Ishikawa (cell line): ENCODE data around the gene NAV2.

ENCODE experiments used
- CEBPB ChIP-seq: IDR thresholded peaks from 2 replicates; pipeline ENCODE4 v1.6.1; 2012
- CREB1 ChIP-seq: IDR thresholded peaks from 2 replicates; pipeline ENCODE4 v1.6.1; 2012; ENCODE audit warnings: low read depth
- EGR1 ChIP-seq: IDR thresholded peaks from 2 replicates; pipeline ENCODE4 v1.6.1; 2012
- EP300 ChIP-seq: IDR thresholded peaks from 2 replicates; pipeline ENCODE4 v1.6.1; 2012; ENCODE audit warnings: borderline replicate concordance
- FOXM1 ChIP-seq: IDR thresholded peaks from 2 replicates; pipeline ENCODE4 v1.6.1; 2012; ENCODE audit warnings: low read depth, borderline replicate concordance
- NFIC ChIP-seq: IDR thresholded peaks from 2 replicates; pipeline ENCODE4 v1.6.1; 2012
- RAD21 ChIP-seq: IDR thresholded peaks from 2 replicates; pipeline ENCODE4 v1.6.1; 2012; ENCODE audit warnings: low read depth
- TAF1 ChIP-seq: IDR thresholded peaks from 2 replicates; pipeline ENCODE4 v1.6.1; 2012; ENCODE audit warnings: low read depth, mild to moderate bottlenecking
- TCF12 ChIP-seq: IDR thresholded peaks from 2 replicates; pipeline ENCODE4 v1.6.1; 2012; ENCODE audit warnings: low read depth
- TEAD4 ChIP-seq: IDR thresholded peaks from 2 replicates; pipeline ENCODE4 v1.6.1; 2012
- YY1 ChIP-seq: IDR thresholded peaks from 2 replicates; pipeline ENCODE4 v1.6.1; 2012; ENCODE audit warnings: low read depth
- ZBTB7A ChIP-seq: IDR thresholded peaks from 2 replicates; pipeline ENCODE4 v1.6.1; 2012; ENCODE audit warnings: low read depth
- TF ChIP-seq, protein P1 (sequence below): IDR thresholded peaks from 2 replicates; pipeline ENCODE4 v1.6.1; 2012; ENCODE audit warnings: low read depth, mild to moderate bottlenecking
- TF ChIP-seq, protein P2 (sequence below): IDR thresholded peaks from 2 replicates; pipeline ENCODE4 v1.6.1; 2012
- TF ChIP-seq, protein P3 (sequence below): IDR thresholded peaks from 2 replicates; pipeline ENCODE4 v1.6.1; 2012

Gene NAV2

GRCh38 chr11:19800162-19800561 is 87.5 kb downstream of the NAV2 start:
- TF ChIP-seq, protein P1, sequence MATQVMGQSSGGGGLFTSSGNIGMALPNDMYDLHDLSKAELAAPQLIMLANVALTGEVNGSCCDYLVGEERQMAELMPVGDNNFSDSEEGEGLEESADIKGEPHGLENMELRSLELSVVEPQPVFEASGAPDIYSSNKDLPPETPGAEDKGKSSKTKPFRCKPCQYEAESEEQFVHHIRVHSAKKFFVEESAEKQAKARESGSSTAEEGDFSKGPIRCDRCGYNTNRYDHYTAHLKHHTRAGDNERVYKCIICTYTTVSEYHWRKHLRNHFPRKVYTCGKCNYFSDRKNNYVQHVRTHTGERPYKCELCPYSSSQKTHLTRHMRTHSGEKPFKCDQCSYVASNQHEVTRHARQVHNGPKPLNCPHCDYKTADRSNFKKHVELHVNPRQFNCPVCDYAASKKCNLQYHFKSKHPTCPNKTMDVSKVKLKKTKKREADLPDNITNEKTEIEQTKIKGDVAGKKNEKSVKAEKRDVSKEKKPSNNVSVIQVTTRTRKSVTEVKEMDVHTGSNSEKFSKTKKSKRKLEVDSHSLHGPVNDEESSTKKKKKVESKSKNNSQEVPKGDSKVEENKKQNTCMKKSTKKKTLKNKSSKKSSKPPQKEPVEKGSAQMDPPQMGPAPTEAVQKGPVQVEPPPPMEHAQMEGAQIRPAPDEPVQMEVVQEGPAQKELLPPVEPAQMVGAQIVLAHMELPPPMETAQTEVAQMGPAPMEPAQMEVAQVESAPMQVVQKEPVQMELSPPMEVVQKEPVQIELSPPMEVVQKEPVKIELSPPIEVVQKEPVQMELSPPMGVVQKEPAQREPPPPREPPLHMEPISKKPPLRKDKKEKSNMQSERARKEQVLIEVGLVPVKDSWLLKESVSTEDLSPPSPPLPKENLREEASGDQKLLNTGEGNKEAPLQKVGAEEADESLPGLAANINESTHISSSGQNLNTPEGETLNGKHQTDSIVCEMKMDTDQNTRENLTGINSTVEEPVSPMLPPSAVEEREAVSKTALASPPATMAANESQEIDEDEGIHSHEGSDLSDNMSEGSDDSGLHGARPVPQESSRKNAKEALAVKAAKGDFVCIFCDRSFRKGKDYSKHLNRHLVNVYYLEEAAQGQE: no peak

DNA sequence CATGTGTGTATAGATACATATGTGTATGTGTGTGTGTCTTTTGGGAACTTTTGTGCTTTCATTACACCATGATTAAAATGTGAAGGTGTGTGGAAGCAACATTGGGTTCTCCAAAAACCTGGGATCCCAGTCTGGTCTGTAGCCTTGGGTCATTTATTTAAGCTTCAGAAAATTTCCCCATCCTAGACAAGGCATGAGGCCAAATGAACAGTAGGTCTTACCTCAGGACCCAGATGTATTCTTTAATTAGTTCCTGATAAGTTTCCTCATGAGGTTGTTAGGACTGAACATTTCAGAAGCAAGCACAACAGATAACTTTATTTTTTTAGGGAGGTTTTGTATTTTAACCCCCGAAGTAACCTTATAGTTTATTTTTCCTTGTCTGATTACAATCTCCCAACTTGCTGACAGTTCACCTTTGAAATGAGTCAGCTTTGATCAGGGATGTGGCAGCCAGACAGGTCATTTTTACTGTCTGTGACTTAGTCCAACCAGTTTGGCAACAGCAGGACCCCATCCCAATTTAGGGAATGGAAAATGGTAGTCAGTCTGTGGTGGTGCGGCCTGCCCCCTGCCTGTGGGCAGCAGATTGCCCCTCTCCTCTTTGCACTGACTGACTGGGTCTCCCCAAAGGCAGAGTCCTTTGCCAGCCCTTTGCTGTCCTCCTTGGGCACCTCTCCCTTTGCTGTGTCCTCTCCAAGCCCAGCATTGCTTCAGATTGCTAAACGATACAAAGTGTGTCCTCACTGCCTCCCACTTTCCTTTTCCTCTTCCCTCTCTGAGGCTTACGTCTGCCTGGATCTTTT is 88.3 kb downstream of the NAV2 start:
- TF ChIP-seq YY1: no peak
- no peak for TF ChIP-seq EGR1
- TF ChIP-seq, protein P2, sequence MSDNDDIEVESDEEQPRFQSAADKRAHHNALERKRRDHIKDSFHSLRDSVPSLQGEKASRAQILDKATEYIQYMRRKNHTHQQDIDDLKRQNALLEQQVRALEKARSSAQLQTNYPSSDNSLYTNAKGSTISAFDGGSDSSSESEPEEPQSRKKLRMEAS: no peak

- TF ChIP-seq TCF12: no peak
- TF ChIP-seq, protein P2: no peak
- TF ChIP-seq NFIC: no peak
- no peak for TF ChIP-seq CREB1
- TF ChIP-seq, protein P1: no peak
- no peak for TF ChIP-seq CEBPB
- no peak for TF ChIP-seq ZBTB7A
- no peak for TF ChIP-seq RAD21
- no peak for TF ChIP-seq EGR1
- TF ChIP-seq EP300: no peak
- TF ChIP-seq TAF1: no peak
- TF ChIP-seq YY1: no peak
- TF ChIP-seq FOXM1: no peak
- no peak for TF ChIP-seq TEAD4
These were observed 90.2 kb downstream of the NAV2 start for GRCh38 chr11:19802773-19803293.

GRCh38 chr11:19803506-19803998 is 90.9 kb downstream of the NAV2 start:
- TF ChIP-seq, protein P3, sequence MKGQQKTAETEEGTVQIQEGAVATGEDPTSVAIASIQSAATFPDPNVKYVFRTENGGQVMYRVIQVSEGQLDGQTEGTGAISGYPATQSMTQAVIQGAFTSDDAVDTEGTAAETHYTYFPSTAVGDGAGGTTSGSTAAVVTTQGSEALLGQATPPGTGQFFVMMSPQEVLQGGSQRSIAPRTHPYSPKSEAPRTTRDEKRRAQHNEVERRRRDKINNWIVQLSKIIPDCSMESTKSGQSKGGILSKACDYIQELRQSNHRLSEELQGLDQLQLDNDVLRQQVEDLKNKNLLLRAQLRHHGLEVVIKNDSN: no peak
- TF ChIP-seq CEBPB (no peak), TCF12 (no peak), RAD21 (no peak), CREB1 (no peak)

DNA sequence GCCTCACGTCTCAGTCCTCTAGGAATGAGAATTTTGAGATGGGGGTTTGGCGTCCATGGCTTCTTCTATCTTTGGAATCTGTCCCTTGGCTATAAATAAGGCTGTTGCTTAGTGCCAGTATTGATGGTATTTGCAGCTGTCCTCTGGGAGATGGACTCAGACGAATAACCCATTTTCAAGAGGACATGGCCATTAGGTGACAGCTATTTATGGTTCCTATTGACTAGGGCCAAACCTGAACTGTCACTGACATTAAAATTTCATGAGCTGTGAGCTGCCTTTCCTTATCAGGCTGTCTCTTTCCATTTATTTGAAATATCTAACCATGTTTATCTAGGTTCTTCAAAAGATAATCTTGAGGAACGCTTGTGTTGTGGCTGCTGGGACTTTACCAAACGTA is 92.7 kb downstream of the NAV2 start:
- no peak for TF ChIP-seq RAD21
- TF ChIP-seq CREB1: no peak

DNA sequence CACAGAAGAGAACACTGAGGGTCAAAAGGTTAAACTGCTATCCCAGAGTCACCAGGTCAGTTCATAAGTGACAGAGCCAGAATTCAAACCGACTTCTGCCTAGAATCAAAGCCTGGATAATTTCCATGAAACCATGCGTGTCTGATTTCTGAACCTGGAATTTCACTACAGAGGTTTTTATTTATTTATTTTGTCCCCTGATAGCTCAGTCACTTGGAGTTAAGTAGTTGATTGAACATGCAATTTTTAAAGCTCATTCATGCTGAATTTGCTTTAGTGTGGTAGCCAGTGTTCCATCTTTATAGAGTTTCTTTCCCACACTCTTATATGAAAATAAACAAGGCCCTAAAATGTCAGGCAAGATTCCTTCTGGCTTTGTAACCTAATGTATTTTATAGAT is 93.2 kb downstream of the NAV2 start:
- no peak for TF ChIP-seq EGR1
- TF ChIP-seq, protein P1: no peak
